PC-9 (cell line): ENCODE data around the gene SCIN.

Experiments used
- CTCF ChIP-seq: fragments of 200-600 bp; sonication (generic); conservative IDR thresholded peaks from 2 replicates; pipeline ENCODE4 v1.6.1; 2017; ENCODE audit warnings: mixed run types, antibody characterized with exemption, mild to moderate bottlenecking, moderate library complexity
- EZH2 ChIP-seq: fragments of 200-600 bp; sonication (generic); IDR thresholded peaks from 2 replicates; pipeline ENCODE4 v1.8.0; 2017; ENCODE audit warnings: antibody characterized with exemption, low read depth

GRCh38 chr7:12529971-12530710 is 40.4 kb upstream of the SCIN start:
- TF ChIP-seq CTCF (no peak), EZH2 (no peak)
